GM12874 (cell line): ENCODE measurements around the gene IPO13.

Experiments
- TF ChIP-seq, protein P1 (sequence below): IDR thresholded peaks from 2 replicates; pipeline ENCODE4 v1.5.1; 2011; ENCODE audit warnings: low read depth, mild to moderate bottlenecking, control low read depth, low read length, moderate library complexity; ENCODE audit not compliant: insufficient read depth

The IPO13 gene

DNA sequence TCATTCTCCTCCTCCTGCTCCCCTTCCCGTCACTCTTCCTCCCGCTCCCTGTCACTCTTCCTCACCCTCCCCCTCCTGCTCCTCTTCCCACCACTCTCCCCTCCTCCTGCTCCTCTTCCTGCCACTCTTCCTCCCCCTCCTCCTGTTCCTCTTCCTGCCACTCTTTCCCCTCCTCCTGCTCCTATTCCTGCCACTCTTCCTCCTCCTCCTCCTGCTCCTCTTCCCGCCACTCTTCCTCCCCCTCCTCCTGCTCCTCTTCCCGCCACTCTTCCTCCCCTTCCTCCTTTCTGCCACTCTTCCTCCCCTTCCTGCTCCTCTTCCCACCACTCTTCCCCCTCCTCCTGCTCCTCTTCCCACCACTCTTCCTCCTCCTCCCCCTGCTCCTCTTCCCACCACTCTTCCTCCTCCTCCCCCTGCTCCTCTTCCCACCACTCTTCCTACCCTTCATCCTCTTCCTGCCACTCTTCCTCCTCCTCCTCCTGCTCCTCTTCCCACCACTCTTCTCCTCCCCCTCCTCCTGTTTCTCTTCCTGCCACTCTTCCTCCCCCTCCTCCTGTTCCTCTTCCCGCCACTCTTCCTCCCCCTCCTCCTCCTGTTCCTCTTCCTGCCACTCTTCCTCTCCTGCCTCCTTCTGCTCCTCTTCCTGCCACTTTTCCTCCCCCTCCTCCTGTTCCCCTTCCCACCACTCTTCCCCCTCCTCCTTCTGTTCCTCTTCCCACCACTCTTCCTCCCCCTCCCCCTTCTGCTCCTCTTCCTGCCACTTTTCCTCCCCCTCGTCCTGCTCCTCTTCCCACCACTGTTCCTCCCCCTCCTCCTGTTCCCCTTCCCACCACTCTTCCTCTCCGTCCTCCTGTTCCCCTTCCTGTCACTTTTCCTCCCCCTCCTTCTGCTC, 41.8 kb upstream of the IPO13 start:
- TF ChIP-seq, protein P1, sequence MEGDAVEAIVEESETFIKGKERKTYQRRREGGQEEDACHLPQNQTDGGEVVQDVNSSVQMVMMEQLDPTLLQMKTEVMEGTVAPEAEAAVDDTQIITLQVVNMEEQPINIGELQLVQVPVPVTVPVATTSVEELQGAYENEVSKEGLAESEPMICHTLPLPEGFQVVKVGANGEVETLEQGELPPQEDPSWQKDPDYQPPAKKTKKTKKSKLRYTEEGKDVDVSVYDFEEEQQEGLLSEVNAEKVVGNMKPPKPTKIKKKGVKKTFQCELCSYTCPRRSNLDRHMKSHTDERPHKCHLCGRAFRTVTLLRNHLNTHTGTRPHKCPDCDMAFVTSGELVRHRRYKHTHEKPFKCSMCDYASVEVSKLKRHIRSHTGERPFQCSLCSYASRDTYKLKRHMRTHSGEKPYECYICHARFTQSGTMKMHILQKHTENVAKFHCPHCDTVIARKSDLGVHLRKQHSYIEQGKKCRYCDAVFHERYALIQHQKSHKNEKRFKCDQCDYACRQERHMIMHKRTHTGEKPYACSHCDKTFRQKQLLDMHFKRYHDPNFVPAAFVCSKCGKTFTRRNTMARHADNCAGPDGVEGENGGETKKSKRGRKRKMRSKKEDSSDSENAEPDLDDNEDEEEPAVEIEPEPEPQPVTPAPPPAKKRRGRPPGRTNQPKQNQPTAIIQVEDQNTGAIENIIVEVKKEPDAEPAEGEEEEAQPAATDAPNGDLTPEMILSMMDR = no peak

DNA sequence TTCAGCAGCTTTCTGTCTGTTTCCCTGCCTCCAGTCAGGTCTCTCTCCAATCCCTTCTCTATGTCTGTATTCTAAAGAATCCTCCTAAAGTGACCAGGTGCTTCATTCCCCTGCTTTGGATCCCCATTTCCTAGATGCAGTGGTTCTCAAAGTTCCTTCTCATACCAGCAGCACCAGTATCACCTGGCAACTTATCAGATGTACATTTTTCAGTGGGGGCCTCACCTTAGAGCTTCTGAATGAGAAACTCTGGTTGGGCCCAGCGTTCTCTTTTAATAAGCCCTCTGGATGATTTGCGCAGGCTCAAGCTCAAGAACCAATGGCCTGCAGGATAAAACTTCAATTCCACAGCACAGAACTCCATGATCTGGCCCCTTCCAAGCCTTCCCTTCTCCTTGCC, 38.5 kb upstream of the IPO13 start:
- TF ChIP-seq, protein P1 = no peak

DNA sequence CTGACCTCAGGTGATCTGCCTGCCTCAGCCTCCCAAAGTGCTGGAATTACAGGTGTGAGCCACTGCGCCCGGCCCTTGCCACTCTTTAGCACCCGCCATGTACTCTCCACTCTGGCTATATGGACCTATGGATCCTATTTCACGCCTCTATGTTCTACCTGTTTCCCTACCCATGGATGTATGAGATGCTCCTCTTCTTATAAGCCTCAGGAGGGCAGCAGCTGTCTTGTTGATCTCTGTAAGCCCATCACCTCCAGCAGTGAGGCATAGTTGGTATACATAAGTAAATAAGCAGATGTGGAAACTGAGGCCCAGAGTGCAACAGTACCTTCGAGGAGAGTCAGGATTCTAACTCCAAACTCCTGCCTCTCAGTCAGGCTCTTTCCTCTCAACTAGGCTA, 37.9 kb upstream of the IPO13 start:
- TF ChIP-seq, protein P1 = no peak

DNA sequence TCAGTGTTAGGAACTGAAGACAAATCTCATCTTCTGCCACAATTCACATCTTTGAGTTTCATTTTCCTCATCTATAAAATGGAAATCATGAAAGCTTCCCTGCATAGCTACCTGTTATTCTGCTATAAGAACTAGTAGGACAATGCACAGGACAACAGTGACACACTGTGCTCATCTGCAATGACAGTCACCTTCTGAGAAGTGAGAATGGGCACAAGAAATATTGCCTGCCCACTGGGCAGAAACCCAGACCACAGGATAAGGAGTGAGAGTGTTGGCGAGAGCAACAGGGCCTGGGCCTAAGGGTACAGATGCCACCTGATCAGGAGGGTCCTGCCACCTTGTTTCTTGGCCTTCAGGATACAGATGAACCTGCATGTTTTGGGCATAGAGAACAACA, 36.4 kb upstream of the IPO13 start:
- TF ChIP-seq, protein P1 = 0 out of 2 replicates have a peak, but pooled peaks have one; percentile 19

DNA sequence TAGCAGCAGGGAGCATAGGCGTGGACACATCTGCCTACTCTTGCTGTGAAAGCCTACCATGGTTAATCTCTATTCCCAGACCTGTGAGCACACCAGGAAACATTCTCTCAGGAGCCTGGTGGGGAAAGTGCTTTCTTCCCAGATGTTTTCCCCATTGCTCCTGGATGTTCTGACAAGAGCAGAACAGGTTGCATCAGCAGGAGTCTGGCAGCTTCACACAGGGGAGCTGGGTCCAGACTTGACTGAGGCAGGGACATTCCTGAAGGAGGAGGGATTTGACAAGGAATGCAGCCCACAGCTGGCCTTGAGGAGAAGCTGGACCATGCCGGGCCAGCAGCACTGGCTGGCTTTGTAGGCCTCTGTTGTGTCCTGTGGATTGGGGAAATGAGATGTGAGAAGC, 34.1 kb upstream of the IPO13 start:
- TF ChIP-seq, protein P1 = no peak

DNA sequence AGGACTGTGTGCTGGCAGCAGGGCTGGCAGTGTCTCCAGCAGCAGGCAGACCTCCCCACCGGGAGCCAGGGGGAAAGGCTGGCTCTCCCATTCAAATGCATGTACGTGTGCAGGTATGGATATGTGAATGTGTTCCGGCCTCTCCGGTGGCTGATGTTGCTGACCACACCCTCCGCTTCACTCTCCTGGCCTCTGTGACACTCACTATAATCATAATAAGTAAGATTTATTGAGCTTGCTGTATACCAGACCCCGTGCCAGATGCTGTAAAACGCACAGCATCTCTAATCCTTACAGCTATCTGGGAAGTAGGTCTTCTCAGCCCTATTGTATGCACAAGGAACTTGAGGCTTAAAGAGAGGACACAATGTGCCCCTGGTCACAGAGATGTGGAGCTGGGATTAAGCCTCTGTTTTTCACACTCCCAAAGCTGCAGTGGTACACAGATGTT, 33.7 kb upstream of the IPO13 start:
- TF ChIP-seq, protein P1 = no peak

DNA sequence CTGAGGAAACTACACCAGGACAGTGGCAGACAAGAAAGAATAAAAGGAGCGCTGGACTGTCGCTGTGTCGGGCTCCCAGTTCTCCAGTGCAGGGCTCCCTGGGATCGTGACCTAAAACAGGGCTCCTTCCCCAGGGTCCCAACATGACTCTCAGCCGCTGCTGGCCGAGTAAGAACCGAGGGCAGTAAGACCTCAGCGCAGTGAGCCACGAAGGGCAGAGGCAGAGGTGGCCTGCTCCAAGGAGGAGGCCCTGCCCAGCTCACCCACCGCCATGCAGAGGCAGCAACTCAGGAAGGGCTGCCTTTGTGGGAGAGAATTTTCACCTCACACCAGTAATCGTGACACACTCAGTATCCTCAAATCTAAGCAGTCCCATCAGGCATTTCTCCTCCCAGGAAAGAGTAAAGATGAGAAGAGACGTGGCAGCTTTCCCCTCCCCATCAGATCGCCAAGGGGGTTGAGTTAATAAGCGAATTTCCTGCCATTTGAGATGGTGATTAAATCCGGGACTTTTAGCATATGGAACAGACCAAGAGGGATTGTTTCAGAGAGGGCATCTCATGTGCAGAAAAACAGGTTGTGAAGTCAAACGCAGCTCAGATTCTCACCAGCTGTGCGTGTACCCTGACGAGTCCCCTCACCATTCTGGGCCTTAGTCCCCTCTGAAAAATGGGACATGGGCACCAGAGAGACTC, 32.9 kb upstream of the IPO13 start:
- TF ChIP-seq, protein P1 = no peak
